ENCODE measurements around the gene POLR2E. TPM values are rescaled to one million over a fixed set of nuclear protein-coding genes. Genes with fewer than 3 reads are reported as not detected.
A peak's percentile ranks its signal among the peaks of the same experiment; 100 is the strongest.

POLR2E gene
- total and polyA plus RNA-seq, 2 of the 13 experiments (the other 11 are each of a cell fraction or from before 2014, with no cell fraction given) = 140 to 272 TPM

DNA sequence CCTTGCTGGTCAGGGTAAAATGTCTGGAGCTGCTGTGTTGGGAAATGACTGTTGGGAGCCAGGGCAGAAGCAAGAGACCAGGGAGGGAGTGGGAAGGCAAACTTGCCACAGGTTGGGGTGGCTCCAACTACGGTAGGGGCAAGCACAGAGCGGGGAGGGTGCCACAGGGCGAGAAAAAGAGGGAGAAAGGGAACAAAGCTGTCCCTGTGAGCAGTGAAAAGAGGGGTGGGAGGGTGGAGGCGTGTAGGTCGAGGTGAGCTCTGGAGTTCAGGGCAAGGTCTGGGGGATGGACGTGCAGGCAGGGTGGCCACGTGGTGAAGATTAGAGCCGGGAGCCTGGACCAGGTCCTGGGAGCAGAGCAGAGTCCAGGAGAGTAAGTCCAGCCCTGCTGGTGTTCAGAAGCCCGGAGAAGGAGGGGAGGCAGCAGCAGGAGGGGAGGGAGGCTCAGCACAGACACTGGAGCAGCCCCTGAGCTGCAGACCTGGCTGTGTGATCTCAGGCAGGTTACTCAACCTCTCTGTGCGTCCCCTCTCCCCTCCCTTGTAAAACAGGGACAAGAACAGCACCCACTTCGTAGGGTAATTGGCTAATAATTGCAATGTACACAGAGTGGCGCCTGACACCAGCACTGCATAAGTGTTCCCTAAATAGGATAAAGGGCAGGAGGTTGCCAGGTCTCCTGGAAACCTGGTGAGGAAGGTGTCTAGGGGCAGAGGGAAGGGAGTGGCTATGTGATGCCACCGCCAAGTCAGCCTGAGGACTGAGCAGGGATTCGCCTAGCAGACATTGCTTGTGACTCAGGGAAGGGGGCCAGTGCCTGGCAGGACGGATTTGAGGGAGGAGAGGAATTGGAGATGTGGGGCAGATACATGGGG, 3.2 kb upstream of the POLR2E start (continued):
- TF ChIP-seq, protein P1, sequence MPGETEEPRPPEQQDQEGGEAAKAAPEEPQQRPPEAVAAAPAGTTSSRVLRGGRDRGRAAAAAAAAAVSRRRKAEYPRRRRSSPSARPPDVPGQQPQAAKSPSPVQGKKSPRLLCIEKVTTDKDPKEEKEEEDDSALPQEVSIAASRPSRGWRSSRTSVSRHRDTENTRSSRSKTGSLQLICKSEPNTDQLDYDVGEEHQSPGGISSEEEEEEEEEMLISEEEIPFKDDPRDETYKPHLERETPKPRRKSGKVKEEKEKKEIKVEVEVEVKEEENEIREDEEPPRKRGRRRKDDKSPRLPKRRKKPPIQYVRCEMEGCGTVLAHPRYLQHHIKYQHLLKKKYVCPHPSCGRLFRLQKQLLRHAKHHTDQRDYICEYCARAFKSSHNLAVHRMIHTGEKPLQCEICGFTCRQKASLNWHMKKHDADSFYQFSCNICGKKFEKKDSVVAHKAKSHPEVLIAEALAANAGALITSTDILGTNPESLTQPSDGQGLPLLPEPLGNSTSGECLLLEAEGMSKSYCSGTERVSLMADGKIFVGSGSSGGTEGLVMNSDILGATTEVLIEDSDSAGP (CRISPR knock-in tag; IDR thresholded peaks at IDR 0.05; ENCODE audit: borderline replicate concordance) = peak; percentile 79; the same call in 1 of the 2 replicates
- TF ChIP-seq ZNF136 (CRISPR knock-in tag; IDR thresholded peaks at IDR 0.05; ENCODE audit: low read depth) = no peak
- TF ChIP-seq DMAP1 (CRISPR knock-in tag; IDR thresholded peaks at IDR 0.05) = no peak; the same call in 1 of the 2 replicates
- TF ChIP-seq, protein P2, sequence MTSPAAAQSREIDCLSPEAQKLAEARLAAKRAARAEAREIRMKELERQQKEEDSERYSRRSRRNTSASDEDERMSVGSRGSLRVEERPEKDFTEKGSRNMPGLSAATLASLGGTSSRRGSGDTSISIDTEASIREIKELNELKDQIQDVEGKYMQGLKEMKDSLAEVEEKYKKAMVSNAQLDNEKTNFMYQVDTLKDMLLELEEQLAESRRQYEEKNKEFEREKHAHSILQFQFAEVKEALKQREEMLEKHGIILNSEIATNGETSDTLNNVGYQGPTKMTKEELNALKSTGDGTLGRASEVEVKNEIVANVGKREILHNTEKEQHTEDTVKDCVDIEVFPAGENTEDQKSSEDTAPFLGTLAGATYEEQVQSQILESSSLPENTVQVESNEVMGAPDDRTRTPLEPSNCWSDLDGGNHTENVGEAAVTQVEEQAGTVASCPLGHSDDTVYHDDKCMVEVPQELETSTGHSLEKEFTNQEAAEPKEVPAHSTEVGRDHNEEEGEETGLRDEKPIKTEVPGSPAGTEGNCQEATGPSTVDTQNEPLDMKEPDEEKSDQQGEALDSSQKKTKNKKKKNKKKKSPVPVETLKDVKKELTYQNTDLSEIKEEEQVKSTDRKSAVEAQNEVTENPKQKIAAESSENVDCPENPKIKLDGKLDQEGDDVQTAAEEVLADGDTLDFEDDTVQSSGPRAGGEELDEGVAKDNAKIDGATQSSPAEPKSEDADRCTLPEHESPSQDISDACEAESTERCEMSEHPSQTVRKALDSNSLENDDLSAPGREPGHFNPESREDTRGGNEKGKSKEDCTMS (CRISPR knock-in tag; conservative IDR thresholded peaks at IDR 0.05) = no peak
- peak; percentile 73 for TF ChIP-seq POGZ (CRISPR knock-in tag; IDR thresholded peaks at IDR 0.05)
- TF ChIP-seq, protein P3, sequence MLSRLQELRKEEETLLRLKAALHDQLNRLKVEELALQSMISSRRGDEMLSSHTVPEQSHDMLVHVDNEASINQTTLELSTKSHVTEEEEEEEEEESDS (CRISPR knock-in tag; IDR thresholded peaks at IDR 0.05; ENCODE audit: borderline replicate concordance) = no peak; the same call in 1 of the 2 replicates
- TF ChIP-seq, protein P4, sequence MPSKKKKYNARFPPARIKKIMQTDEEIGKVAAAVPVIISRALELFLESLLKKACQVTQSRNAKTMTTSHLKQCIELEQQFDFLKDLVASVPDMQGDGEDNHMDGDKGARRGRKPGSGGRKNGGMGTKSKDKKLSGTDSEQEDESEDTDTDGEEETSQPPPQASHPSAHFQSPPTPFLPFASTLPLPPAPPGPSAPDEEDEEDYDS (CRISPR knock-in tag; IDR thresholded peaks at IDR 0.05) = no peak
- no peak for TF ChIP-seq ZNF644 (CRISPR knock-in tag; IDR thresholded peaks at IDR 0.05; ENCODE audit: low read depth)
- no peak for TF ChIP-seq KDM5A (IDR thresholded peaks at IDR 0.05; ENCODE audit: borderline replicate concordance, low read length)
- TF ChIP-seq RBM39 (IDR thresholded peaks at IDR 0.05; ENCODE audit: low read depth, low read length, poor library complexity, severe bottlenecking) = no peak
- no peak for TF ChIP-seq U2AF2 (IDR thresholded peaks at IDR 0.05; ENCODE audit: low read depth, low read length)
- no peak for TF ChIP-seq ZNF451 (CRISPR knock-in tag; IDR thresholded peaks at IDR 0.05)
- TF ChIP-seq, protein P5, sequence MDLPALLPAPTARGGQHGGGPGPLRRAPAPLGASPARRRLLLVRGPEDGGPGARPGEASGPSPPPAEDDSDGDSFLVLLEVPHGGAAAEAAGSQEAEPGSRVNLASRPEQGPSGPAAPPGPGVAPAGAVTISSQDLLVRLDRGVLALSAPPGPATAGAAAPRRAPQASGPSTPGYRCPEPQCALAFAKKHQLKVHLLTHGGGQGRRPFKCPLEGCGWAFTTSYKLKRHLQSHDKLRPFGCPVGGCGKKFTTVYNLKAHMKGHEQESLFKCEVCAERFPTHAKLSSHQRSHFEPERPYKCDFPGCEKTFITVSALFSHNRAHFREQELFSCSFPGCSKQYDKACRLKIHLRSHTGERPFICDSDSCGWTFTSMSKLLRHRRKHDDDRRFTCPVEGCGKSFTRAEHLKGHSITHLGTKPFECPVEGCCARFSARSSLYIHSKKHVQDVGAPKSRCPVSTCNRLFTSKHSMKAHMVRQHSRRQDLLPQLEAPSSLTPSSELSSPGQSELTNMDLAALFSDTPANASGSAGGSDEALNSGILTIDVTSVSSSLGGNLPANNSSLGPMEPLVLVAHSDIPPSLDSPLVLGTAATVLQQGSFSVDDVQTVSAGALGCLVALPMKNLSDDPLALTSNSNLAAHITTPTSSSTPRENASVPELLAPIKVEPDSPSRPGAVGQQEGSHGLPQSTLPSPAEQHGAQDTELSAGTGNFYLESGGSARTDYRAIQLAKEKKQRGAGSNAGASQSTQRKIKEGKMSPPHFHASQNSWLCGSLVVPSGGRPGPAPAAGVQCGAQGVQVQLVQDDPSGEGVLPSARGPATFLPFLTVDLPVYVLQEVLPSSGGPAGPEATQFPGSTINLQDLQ (CRISPR knock-in tag; IDR thresholded peaks at IDR 0.05) = no peak; the same call in 1 of the 2 replicates
- peak; percentile 87 for TF ChIP-seq ZNF3 (CRISPR knock-in tag; IDR thresholded peaks at IDR 0.05)
- no peak for TF ChIP-seq ZNF251 (CRISPR knock-in tag; IDR thresholded peaks at IDR 0.05)
- no peak for TF ChIP-seq MATR3 (CRISPR knock-in tag; IDR thresholded peaks at IDR 0.05)
- no peak for TF ChIP-seq ZNF570 (CRISPR knock-in tag; IDR thresholded peaks at IDR 0.05; ENCODE audit: borderline replicate concordance)
- no peak for TF ChIP-seq EZH2 (conservative IDR thresholded peaks at IDR 0.05; ENCODE audit: low read depth, low read length)
- no peak for TF ChIP-seq SYNCRIP (IDR thresholded peaks at IDR 0.05; ENCODE audit: insufficient read depth, low read depth, low read length)
- TF ChIP-seq, protein P6, sequence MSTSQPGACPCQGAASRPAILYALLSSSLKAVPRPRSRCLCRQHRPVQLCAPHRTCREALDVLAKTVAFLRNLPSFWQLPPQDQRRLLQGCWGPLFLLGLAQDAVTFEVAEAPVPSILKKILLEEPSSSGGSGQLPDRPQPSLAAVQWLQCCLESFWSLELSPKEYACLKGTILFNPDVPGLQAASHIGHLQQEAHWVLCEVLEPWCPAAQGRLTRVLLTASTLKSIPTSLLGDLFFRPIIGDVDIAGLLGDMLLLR (CRISPR knock-in tag; IDR thresholded peaks at IDR 0.05) = no peak; the same call in 1 of the 2 replicates
- TF ChIP-seq RBAK (CRISPR knock-in tag; IDR thresholded peaks at IDR 0.05) = no peak; the same call in 1 of the 2 replicates
